ENCODE results near the gene SF3A1. TPM values are rescaled to one million over a fixed set of nuclear protein-coding genes. Genes with fewer than 3 reads are reported as not detected.

SF3A1 gene
- total and polyA plus RNA-seq, 2 of the 13 experiments (the other 11 are each of a cell fraction or from before 2014, with no cell fraction given) = 10.0 to 22.0 TPM

GRCh38 chr22:30386960-30387827 is 30.5 kb upstream of the SF3A1 start, which contains the start of gene RNF215 (continued):
- no peak for TF ChIP-seq ZNF646 (CRISPR knock-in tag; IDR thresholded peaks at IDR 0.05)
- TF ChIP-seq ZNF503 (CRISPR knock-in tag; IDR thresholded peaks at IDR 0.05) = no peak
- no peak for TF ChIP-seq ZIK1 (CRISPR knock-in tag; IDR thresholded peaks at IDR 0.05; ENCODE audit: borderline replicate concordance, low read depth)
- no peak for TF ChIP-seq ZNF432 (CRISPR knock-in tag; IDR thresholded peaks at IDR 0.05; ENCODE audit: borderline replicate concordance)
- no peak for TF ChIP-seq SP1 (IDR thresholded peaks at IDR 0.05)
- peak; percentile 38; the same call in 1 of the 2 replicates for TF ChIP-seq SP1 (CRISPR knock-in tag; IDR thresholded peaks at IDR 0.05)
- no peak for TF ChIP-seq NONO (IDR thresholded peaks at IDR 0.05)
- peak; percentile 48; the same call in 1 of the 2 replicates for TF ChIP-seq NONO (CRISPR knock-in tag; conservative IDR thresholded peaks at IDR 0.05)
- no peak for TF ChIP-seq ZEB1 (IDR thresholded peaks at IDR 0.05; ENCODE audit: insufficient replicate concordance, low read depth)
- no peak for TF ChIP-seq ZNF143 (CRISPR knock-in tag; IDR thresholded peaks at IDR 0.05)
- no peak for TF ChIP-seq MNT (IDR thresholded peaks at IDR 0.05)
- TF ChIP-seq AHR (CRISPR knock-in tag; IDR thresholded peaks at IDR 0.05) = no peak
- TF ChIP-seq FIP1L1 (IDR thresholded peaks at IDR 0.05; ENCODE audit: borderline replicate concordance, insufficient read depth, low read depth, low read length) = no peak
- TF ChIP-seq ZNF510 (CRISPR knock-in tag; IDR thresholded peaks at IDR 0.05; ENCODE audit: low read depth) = no peak
- TF ChIP-seq SP4 (CRISPR knock-in tag; IDR thresholded peaks at IDR 0.05) = peak; percentile 70; the same call in 1 of the 2 replicates
- TF ChIP-seq ZNF674 (CRISPR knock-in tag; IDR thresholded peaks at IDR 0.05; ENCODE audit: low read depth) = no peak
- TF ChIP-seq ZNF891 (CRISPR knock-in tag; IDR thresholded peaks at IDR 0.05) = no peak
- TF ChIP-seq PAF1 (CRISPR knock-in tag; IDR thresholded peaks at IDR 0.05) = no peak
- 0 out of 2 replicates have a peak, but pooled peaks have one; percentile 25 for TF ChIP-seq ZGPAT (CRISPR knock-in tag; IDR thresholded peaks at IDR 0.05)
